HepG2 (cell line): ENCODE measurements around the gene PSMB8.

ENCODE experiments used
- NAIF1 ChIP-seq: sonication (generic); formaldehyde crosslinking; IDR thresholded peaks from 2 replicates; pipeline ENCODE4 v1.5.0; 2020; ENCODE audit warnings: mild to moderate bottlenecking, missing genetic modification reagents, borderline replicate concordance
- ZNF10 ChIP-seq: sonication (generic); formaldehyde crosslinking; IDR thresholded peaks from 2 replicates; pipeline ENCODE4 v1.4.0; 2020; ENCODE audit warnings: mild to moderate bottlenecking, low read depth, missing genetic modification reagents, borderline replicate concordance
- TF ChIP-seq, protein P1 (sequence below): sonication (generic); formaldehyde crosslinking; IDR thresholded peaks from 2 replicates; pipeline ENCODE4 v1.8.1; 2023; ENCODE audit warnings: mild to moderate bottlenecking, moderate library complexity, missing genetic modification reagents
- TF ChIP-seq, protein P2 (sequence below): sonication (generic); formaldehyde crosslinking; conservative IDR thresholded peaks from 2 replicates; pipeline ENCODE4 v1.4.0; 2020; ENCODE audit warnings: missing genetic modification reagents

GRCh38 chr6:32833664-32834063, 10.2 kb downstream of the PSMB8 start:
- TF ChIP-seq ZNF10 (no peak), NAIF1 (no peak)
- TF ChIP-seq, protein P1, sequence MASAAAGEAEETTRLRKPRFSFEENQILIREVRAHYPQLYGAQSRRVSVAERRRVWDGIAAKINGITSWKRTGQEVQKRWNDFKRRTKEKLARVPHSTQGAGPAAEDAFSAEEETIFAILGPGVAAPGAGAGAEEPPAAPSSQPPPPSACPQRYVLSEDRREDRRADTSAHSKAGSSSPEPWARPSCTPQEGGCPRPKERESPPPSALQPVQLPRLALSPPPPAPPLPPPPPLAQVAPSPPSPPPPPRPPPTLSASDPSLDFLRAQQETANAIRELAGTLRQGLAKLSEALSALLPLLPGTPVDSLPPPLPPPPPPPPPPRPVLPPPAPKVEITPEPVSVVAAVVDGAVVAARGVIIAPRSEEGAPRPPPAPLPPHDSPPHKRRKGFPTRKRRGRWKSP: no peak
- TF ChIP-seq, protein P2, sequence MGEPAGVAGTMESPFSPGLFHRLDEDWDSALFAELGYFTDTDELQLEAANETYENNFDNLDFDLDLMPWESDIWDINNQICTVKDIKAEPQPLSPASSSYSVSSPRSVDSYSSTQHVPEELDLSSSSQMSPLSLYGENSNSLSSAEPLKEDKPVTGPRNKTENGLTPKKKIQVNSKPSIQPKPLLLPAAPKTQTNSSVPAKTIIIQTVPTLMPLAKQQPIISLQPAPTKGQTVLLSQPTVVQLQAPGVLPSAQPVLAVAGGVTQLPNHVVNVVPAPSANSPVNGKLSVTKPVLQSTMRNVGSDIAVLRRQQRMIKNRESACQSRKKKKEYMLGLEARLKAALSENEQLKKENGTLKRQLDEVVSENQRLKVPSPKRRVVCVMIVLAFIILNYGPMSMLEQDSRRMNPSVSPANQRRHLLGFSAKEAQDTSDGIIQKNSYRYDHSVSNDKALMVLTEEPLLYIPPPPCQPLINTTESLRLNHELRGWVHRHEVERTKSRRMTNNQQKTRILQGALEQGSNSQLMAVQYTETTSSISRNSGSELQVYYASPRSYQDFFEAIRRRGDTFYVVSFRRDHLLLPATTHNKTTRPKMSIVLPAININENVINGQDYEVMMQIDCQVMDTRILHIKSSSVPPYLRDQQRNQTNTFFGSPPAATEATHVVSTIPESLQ (CRISPR knock-in tag): no peak
